Hepatocyte (in vitro differentiated cells): ENCODE data around the gene RPH3AL. TPM values are rescaled to one million over a fixed set of nuclear protein-coding genes. Genes with fewer than 3 reads are reported as not detected.

Experiments used
- DNase-seq: peaks from one replicate; pipeline ENCODE4 v3.0.0-alpha.2; 2016; ENCODE audit warnings: low spot score
- H2AFZ ChIP-seq: fragments of 200-600 bp; sonication (generic); 2 replicates; pipeline ENCODE4 v1.6.0; 2016; ENCODE audit warnings: antibody characterized with exemption, mild to moderate bottlenecking
- H3K27ac ChIP-seq: fragments of 200-600 bp; sonication (generic); 2 replicates; pipeline ENCODE4 v1.5.1; 2016; ENCODE audit warnings: mild to moderate bottlenecking
- H3K27me3 ChIP-seq: fragments of 200-600 bp; sonication (generic); 2 replicates; pipeline ENCODE4 v1.6.1; 2016
- H3K36me3 ChIP-seq: fragments of 200-600 bp; sonication (generic); replicated peaks from 2 replicates; pipeline ENCODE4 v1.5.1; 2016; ENCODE audit warnings: low read depth; ENCODE audit not compliant: insufficient read depth
- H3K4me1 ChIP-seq: fragments of 200-600 bp; sonication (generic); 2 replicates; pipeline ENCODE4 v1.5.1; 2016; ENCODE audit warnings: mild to moderate bottlenecking, moderate library complexity; ENCODE audit not compliant: insufficient read depth
- H3K4me2 ChIP-seq: fragments of 200-600 bp; sonication (generic); 2 replicates; pipeline ENCODE4 v1.6.0; 2016
- H3K4me3 ChIP-seq: fragments of 200-600 bp; sonication (generic); 2 replicates; pipeline ENCODE4 v1.5.1; 2016; ENCODE audit warnings: mild to moderate bottlenecking
- H3K79me2 ChIP-seq: fragments of 200-600 bp; sonication (generic); 2 replicates; pipeline ENCODE4 v1.6.0; 2017; ENCODE audit warnings: mild to moderate bottlenecking
- H3K9me2 ChIP-seq: fragments of 200-600 bp; sonication (generic); replicated peaks from 2 replicates; pipeline ENCODE4 v1.6.0; 2017; ENCODE audit warnings: mild to moderate bottlenecking; ENCODE audit not compliant: insufficient read depth
- H3K9me3 ChIP-seq: fragments of 200-600 bp; sonication (generic); 2 replicates; pipeline ENCODE4 v1.5.1; 2016; ENCODE audit warnings: low read depth, mild to moderate bottlenecking
- H4K20me1 ChIP-seq: fragments of 200-600 bp; sonication (generic); 2 replicates; pipeline ENCODE4 v1.6.0; 2016; ENCODE audit warnings: mild to moderate bottlenecking; ENCODE audit not compliant: insufficient read depth, poor library complexity, severe bottlenecking
- EZH2 ChIP-seq: fragments of 200-600 bp; sonication (generic); IDR thresholded peaks from 2 replicates; pipeline ENCODE4 v1.6.1; 2016; ENCODE audit warnings: antibody characterized with exemption, mild to moderate bottlenecking, borderline replicate concordance
- EZH2phosphoT487 ChIP-seq: fragments of 200-600 bp; sonication (generic); IDR thresholded peaks from one replicate; pipeline ENCODE4 v1.6.1; 2018; ENCODE audit warnings: antibody characterized with exemption, mild to moderate bottlenecking, low read depth, moderate library complexity; ENCODE audit not compliant: unreplicated experiment, severe bottlenecking
- WGBS: methylation state at CpG from one replicate; pipeline ENCODE4 v1.1.6; 2016; ENCODE audit warnings: low lambda C conversion rate; ENCODE audit errors: missing lambda C conversion rate; 5-methylcytosine and 5-hydroxymethylcytosine counted together
- polyA plus RNA-seq: library from polyadenylated mRNA; unstranded; fragments of >200 nt; fragmentation: Nextera tagmentation; extraction: Ambion mirVana; gene quantifications from 2 replicates; pipeline ENCODE4 v1.2.1, GENCODE V29; 2016
- total RNA-seq: library from RNA; depleted of rRNA; stranded (reverse); fragments of >200 nt; gene quantifications from 2 replicates; pipeline ENCODE4 v1.2.3, GENCODE V29; 2014
- TF ChIP-seq, protein P1 (sequence below): fragments of 200-600 bp; sonication (generic); IDR thresholded peaks from 2 replicates; pipeline ENCODE4 v1.5.1; 2016; ENCODE audit warnings: antibody characterized with exemption, mild to moderate bottlenecking; ENCODE audit not compliant: poor library complexity

The RPH3AL gene
- total and polyA plus RNA-seq, 2 experiments from 2014 or later, result 7.0 to 7.6 TPM

- H3K4me2 ChIP-seq, result no peak overlapping the region
- H3K27me3 ChIP-seq, result no peaks in the 10 kb centered on the region
- H3K4me3 ChIP-seq, result no peak overlapping the region
- H3K79me2 ChIP-seq, result no peaks in the 10 kb centered on the region
- H3K27ac ChIP-seq, result no peak overlapping the region
- TF ChIP-seq EZH2phosphoT487, result no peak
- TF ChIP-seq, protein P1, sequence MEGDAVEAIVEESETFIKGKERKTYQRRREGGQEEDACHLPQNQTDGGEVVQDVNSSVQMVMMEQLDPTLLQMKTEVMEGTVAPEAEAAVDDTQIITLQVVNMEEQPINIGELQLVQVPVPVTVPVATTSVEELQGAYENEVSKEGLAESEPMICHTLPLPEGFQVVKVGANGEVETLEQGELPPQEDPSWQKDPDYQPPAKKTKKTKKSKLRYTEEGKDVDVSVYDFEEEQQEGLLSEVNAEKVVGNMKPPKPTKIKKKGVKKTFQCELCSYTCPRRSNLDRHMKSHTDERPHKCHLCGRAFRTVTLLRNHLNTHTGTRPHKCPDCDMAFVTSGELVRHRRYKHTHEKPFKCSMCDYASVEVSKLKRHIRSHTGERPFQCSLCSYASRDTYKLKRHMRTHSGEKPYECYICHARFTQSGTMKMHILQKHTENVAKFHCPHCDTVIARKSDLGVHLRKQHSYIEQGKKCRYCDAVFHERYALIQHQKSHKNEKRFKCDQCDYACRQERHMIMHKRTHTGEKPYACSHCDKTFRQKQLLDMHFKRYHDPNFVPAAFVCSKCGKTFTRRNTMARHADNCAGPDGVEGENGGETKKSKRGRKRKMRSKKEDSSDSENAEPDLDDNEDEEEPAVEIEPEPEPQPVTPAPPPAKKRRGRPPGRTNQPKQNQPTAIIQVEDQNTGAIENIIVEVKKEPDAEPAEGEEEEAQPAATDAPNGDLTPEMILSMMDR, result no peak
- TF ChIP-seq EZH2, result no peak
- H2AFZ ChIP-seq, result no peak overlapping the region
- no peaks in the 10 kb centered on the region for H3K9me3 ChIP-seq
- 95% methylated on average over 10 of the region's 10 CpGs for WGBS
- no peaks in the 10 kb centered on the region for H3K9me2 ChIP-seq
- no peak for DNase-seq
- H4K20me1 ChIP-seq, result no peaks in the 10 kb centered on the region
- no peaks in the 10 kb centered on the region for H3K36me3 ChIP-seq
- peaks cover 18% of the 10 kb centered on the region for H3K4me1 ChIP-seq
These were observed 35.5 kb upstream of the RPH3AL start for GRCh38 chr17:388087-388486.

DNA sequence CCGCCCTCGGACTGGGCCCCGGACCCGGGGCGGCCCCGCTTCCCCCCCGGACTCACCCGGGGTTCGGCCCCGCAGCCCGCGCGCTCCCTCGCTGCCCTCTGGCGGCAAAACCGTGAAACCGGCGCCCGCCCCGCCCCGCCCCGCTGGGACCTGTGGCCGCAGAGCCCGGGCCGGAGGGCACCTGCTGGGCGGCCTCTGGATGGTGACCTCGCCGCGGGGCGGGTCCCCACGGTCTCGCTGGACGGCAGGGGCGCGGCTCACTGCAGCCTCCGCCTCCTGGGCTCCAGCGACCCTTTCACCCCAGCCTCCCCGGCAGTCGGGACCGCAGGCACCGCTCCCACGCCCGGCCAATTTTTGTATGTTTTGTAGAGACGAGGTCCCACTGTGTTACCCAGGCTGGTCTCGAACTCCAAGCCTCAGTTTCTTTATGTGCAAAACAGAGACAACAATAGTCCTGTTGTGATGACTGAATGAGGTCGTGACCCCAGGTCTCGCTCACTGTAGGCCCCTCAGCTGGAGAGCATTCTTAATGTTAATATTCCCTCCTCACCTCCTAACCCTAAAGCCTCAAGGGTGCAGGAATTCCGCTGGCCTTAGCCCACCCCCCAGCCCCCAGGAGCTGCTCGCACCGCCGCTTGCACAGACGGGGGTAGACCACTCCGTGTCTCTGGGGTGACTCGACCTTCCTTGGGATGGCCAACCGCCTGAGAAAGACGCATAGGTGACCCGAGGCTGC is 33.7 kb upstream of the RPH3AL start:
- peak; percentile 87 for DNase-seq
- Histone ChIP-seq H3K27me3 (no peaks in the 10 kb centered on the region), H3K9me3 (no peaks in the 10 kb centered on the region), H3K4me2 (peak overlapping the region; percentile 99), H3K9me2 (no peaks in the 10 kb centered on the region), H3K4me3 (peak overlapping the region; percentile 55), H3K4me1 (peaks cover 30% of the 10 kb centered on the region), H2AFZ (no peak overlapping the region), H3K27ac (no peak overlapping the region), H3K79me2 (no peaks in the 10 kb centered on the region), H4K20me1 (no peaks in the 10 kb centered on the region), H3K36me3 (no peaks in the 10 kb centered on the region)
- 16% methylated on average over 30 of the region's 57 CpGs for WGBS
- no peak for TF ChIP-seq EZH2
- TF ChIP-seq, protein P1, result peak; percentile 57

DNA sequence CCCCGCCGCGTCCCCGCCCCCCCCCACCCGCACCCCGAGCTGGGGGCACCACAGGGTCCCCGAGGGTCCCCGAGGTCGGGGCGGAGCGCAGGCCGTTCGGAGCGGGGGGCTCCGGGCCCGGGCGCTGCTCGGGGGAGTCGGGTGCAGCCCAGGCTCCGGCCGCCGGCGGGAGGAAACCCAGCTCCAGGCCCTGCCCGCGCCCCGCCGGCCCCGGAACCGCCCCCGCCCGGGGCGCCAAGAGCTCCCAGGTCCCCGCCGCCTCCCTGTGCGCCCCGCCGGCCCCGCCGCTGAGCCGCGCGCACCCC is 33.2 kb upstream of the RPH3AL start:
- no CpG with 5 or more reads among the region's 42 CpGs for WGBS
- DNase-seq, result no peak
- Histone ChIP-seq H3K9me3 (no peaks in the 10 kb centered on the region), H3K4me1 (peaks cover 30% of the 10 kb centered on the region), H4K20me1 (no peaks in the 10 kb centered on the region), H3K4me2 (peak overlapping the region; percentile 99), H3K4me3 (peak overlapping the region; percentile 55), H3K79me2 (no peaks in the 10 kb centered on the region), H3K27me3 (no peaks in the 10 kb centered on the region), H3K9me2 (no peaks in the 10 kb centered on the region), H3K36me3 (no peaks in the 10 kb centered on the region), H3K27ac (no peak overlapping the region), H2AFZ (peak overlapping the region; percentile 93)
- TF ChIP-seq, protein P1, result no peak
- TF ChIP-seq EZH2phosphoT487, result no peak
